RWPE2 (cell line): ENCODE measurements around the gene PINK1.

Source experiments
- ATAC-seq: fragments of 200-7000 bp; cut with Tn5 transposase; 3 replicates; pipeline ENCODE4 v1.9.1; 2021; ENCODE audit warnings: low read depth
- DNase-seq: peaks from one replicate; pipeline ENCODE4 v3.0.0-alpha.2; 2020; ENCODE audit warnings: low spot score
- H3K27ac ChIP-seq: fragments of 450-650 bp; 2 replicates; pipeline ENCODE4 v1.5.1; 2017; ENCODE audit warnings: mild to moderate bottlenecking; ENCODE audit not compliant: poor library complexity, severe bottlenecking
- H3K27me3 ChIP-seq: fragments of 250-450 bp; sonication (Bioruptor Pico); 2 replicates; pipeline ENCODE4 v1.5.1; 2021; ENCODE audit warnings: mild to moderate bottlenecking, moderate library complexity; ENCODE audit not compliant: insufficient read depth, poor library complexity, severe bottlenecking
- H3K36me3 ChIP-seq: fragments of 250-450 bp; sonication (Bioruptor Pico); 2 replicates; pipeline ENCODE4 v1.5.1; 2020; ENCODE audit warnings: low read depth, mild to moderate bottlenecking, moderate library complexity
- H3K4me1 ChIP-seq: fragments of 250-450 bp; sonication (Bioruptor Pico); 2 replicates; pipeline ENCODE4 v1.5.1; 2021; ENCODE audit warnings: mild to moderate bottlenecking, moderate library complexity; ENCODE audit not compliant: insufficient read depth, poor library complexity, severe bottlenecking
- H3K4me3 ChIP-seq: fragments of 250-450 bp; sonication (Bioruptor Pico); 2 replicates; pipeline ENCODE4 v1.5.1; 2021; ENCODE audit warnings: mild to moderate bottlenecking, moderate library complexity; ENCODE audit not compliant: severe bottlenecking
- H3K9me3 ChIP-seq: fragments of 250-450 bp; sonication (Bioruptor Pico); 2 replicates; pipeline ENCODE4 v1.5.1; 2021; ENCODE audit warnings: mild to moderate bottlenecking, moderate library complexity; ENCODE audit not compliant: severe bottlenecking
- CTCF ChIP-seq: fragments of 450-650 bp; IDR thresholded peaks from one replicate; pipeline ENCODE4 v1.5.1; 2017; ENCODE audit warnings: mild to moderate bottlenecking, moderate library complexity; ENCODE audit not compliant: poor library complexity, severe bottlenecking

Gene PINK1

GRCh38 chr1:20678599-20678998 is 45.3 kb downstream of the PINK1 start:
- no peaks in the 10 kb centered on the region for H3K4me1 ChIP-seq
- DNase-seq: no peak
- H3K4me3 ChIP-seq: no peak overlapping the region
- H3K9me3 ChIP-seq: no peaks in the 10 kb centered on the region
- no peak for ATAC-seq
- no peaks in the 10 kb centered on the region for H3K36me3 ChIP-seq
- no peaks in the 10 kb centered on the region for H3K27me3 ChIP-seq
- H3K27ac ChIP-seq: no peak overlapping the region
- no peak for TF ChIP-seq CTCF

GRCh38 chr1:20680269-20680668 is 47.0 kb downstream of the PINK1 start:
- no peak for ATAC-seq
- H3K27me3 ChIP-seq: no peaks in the 10 kb centered on the region
- no peaks in the 10 kb centered on the region for H3K9me3 ChIP-seq
- no peak overlapping the region for H3K4me3 ChIP-seq
- H3K27ac ChIP-seq: no peak overlapping the region
- TF ChIP-seq CTCF: no peak
- no peaks in the 10 kb centered on the region for H3K36me3 ChIP-seq
- no peaks in the 10 kb centered on the region for H3K4me1 ChIP-seq
- no peak for DNase-seq

- H3K4me3 ChIP-seq: no peak overlapping the region
- no peaks in the 10 kb centered on the region for H3K4me1 ChIP-seq
Measured at GRCh38 chr1:20681999-20682398, 48.7 kb downstream of the PINK1 start.

GRCh38 chr1:20682571-20683236 is 49.4 kb downstream of the PINK1 start:
- Histone ChIP-seq H3K4me1 (no peaks in the 10 kb centered on the region), H3K4me3 (no peak overlapping the region), H3K27ac (no peak overlapping the region), H3K27me3 (no peaks in the 10 kb centered on the region), H3K9me3 (no peaks in the 10 kb centered on the region), H3K36me3 (no peaks in the 10 kb centered on the region)
- DNase-seq (no peak), ATAC-seq (no peak)
- no peak for TF ChIP-seq CTCF

More at GRCh38 chr1:20681999-20682398, 48.7 kb downstream of the PINK1 start:
- no peaks in the 10 kb centered on the region for H3K27me3 ChIP-seq
- no peaks in the 10 kb centered on the region for H3K9me3 ChIP-seq
- TF ChIP-seq CTCF: no peak
- no peaks in the 10 kb centered on the region for H3K36me3 ChIP-seq
- DNase-seq: no peak
- no peak overlapping the region for H3K27ac ChIP-seq
- ATAC-seq: no peak

- Histone ChIP-seq H3K9me3 (no peaks in the 10 kb centered on the region), H3K4me3 (no peak overlapping the region), H3K36me3 (no peaks in the 10 kb centered on the region), H3K27ac (no peak overlapping the region), H3K4me1 (no peaks in the 10 kb centered on the region), H3K27me3 (no peaks in the 10 kb centered on the region)
- ATAC-seq (no peak), DNase-seq (no peak)
- TF ChIP-seq CTCF: no peak
Measured at GRCh38 chr1:20683614-20684013, 50.4 kb downstream of the PINK1 start.
